Jurkat, Clone E6-1 (cell line): ENCODE measurements around the gene CAMSAP1.

Experiments used
- DNase-seq: peaks from one replicate; pipeline ENCODE4 v3.0.0-alpha.2; 2011; ENCODE audit warnings: low read depth, low spot score
- H3K4me3 ChIP-seq: 2 replicates; pipeline ENCODE4 v1.5.1; 2011; ENCODE audit warnings: mild to moderate bottlenecking, low read length, control low read depth, moderate library complexity

The CAMSAP1 gene

DNA sequence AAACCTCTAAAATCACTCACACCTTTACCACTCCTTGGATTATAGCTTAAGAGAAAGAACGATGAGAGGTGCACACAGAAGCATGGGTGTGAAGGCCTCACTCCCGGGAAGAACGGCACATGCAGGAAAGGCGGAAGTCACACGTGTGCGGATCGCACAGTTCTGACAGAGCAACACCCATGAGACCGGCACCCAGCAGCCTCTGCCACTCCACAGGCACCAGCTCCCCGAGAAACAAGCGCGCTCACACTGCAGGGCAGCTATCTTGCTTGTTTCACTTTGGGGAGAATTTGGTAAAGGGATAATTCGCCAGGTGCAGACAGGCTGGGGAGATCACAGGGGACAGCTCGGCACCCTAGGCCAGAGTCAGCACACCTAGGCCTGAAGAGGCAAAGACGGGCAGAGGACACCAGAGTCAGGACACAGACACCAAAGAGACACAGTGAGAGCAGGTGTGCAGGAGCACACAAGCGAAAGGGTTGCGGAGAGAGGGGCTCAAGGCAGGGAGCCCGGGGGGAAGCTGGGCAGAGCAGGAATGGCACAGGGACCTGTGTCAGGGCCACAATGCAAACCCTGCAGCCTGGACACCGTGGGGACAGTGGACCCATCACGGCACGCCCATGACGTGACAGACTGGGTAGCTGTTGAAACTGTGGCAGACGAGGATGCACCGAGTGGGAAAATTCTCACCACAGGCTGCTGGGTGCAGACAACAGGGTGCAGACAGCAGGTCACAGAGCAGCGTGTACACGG, 81.7 kb downstream of the CAMSAP1 start:
- no peak for DNase-seq
- no peak overlapping the region for H3K4me3 ChIP-seq

GRCh38 chr9:135823036-135823435, 84.3 kb downstream of the CAMSAP1 start:
- no peak for DNase-seq
- H3K4me3 ChIP-seq: no peak overlapping the region

GRCh38 chr9:135822374-135822755, 85.0 kb downstream of the CAMSAP1 start:
- no peak for DNase-seq
- no peak overlapping the region for H3K4me3 ChIP-seq

- H3K4me3 ChIP-seq: no peak overlapping the region
- no peak for DNase-seq
Observed at GRCh38 chr9:135821733-135822373, 85.5 kb downstream of the CAMSAP1 start.

GRCh38 chr9:135821116-135821515, 86.2 kb downstream of the CAMSAP1 start:
- no peak for DNase-seq
- H3K4me3 ChIP-seq: no peak overlapping the region

DNA sequence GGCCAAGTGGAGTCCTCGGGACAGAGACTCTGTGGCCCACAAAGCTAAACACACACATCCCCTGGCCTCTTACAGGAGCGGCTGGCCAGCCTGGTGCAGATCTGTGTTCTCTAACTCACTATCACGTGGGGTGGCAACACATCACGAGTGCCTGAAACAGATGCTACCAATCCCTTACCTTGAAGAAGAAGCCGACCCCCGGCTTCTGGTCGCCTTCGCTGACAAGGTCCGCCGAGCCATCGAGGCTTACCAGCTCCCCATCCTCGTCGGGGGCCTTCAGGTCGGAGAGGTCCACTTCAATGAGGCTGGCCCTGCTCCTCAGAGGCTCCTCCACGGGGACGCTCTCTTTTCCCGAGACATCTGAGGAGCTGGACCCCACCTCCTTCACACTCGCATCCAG, 86.7 kb downstream of the CAMSAP1 start:
- no peak overlapping the region for H3K4me3 ChIP-seq
- DNase-seq: no peak

GRCh38 chr9:135819905-135820304, 87.4 kb downstream of the CAMSAP1 start:
- no peak for DNase-seq
- no peak overlapping the region for H3K4me3 ChIP-seq

DNA sequence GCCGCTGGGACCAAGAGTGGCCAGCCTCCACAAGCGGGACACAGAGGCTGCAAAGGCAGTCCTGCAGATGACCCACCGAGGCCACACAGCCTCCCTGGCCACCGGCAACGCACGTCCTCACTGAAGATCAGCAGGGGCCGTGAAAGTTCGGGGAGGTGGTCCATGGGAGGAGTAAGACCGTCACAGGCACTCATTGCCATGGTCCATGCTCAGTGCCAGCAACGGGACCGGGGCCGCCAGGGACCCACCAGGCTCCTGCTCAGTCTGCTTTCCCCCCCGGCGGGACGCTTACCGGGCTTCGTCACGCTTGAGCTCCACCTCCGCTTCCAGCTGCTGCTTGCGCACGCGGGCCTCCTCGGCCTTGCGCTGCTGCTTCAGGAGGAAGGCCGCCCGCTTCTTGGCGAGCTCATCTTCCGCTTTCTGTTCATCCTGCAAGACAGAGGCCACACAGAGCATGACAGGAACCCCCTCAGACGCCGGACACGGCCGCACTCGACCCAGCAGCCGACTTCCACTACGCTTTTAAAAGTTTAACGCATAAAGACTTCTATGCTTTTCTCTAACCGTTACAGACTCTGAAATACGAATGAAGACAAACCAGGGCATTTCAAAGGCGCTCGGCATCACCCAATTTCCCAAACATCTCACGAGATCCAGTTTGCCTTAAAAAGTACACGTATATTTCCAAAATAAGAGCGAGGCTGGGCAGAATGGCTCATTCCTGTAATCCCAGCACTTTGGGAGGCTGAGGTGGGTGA, 88.4 kb downstream of the CAMSAP1 start:
- no peak for DNase-seq
- no peak overlapping the region for H3K4me3 ChIP-seq

GRCh38 chr9:135817951-135818717, 89.2 kb downstream of the CAMSAP1 start:
- DNase-seq: no peak
- H3K4me3 ChIP-seq: no peak overlapping the region

GRCh38 chr9:135816651-135816970, 90.7 kb downstream of the CAMSAP1 start:
- H3K4me3 ChIP-seq: no peak overlapping the region
- no peak for DNase-seq

DNA sequence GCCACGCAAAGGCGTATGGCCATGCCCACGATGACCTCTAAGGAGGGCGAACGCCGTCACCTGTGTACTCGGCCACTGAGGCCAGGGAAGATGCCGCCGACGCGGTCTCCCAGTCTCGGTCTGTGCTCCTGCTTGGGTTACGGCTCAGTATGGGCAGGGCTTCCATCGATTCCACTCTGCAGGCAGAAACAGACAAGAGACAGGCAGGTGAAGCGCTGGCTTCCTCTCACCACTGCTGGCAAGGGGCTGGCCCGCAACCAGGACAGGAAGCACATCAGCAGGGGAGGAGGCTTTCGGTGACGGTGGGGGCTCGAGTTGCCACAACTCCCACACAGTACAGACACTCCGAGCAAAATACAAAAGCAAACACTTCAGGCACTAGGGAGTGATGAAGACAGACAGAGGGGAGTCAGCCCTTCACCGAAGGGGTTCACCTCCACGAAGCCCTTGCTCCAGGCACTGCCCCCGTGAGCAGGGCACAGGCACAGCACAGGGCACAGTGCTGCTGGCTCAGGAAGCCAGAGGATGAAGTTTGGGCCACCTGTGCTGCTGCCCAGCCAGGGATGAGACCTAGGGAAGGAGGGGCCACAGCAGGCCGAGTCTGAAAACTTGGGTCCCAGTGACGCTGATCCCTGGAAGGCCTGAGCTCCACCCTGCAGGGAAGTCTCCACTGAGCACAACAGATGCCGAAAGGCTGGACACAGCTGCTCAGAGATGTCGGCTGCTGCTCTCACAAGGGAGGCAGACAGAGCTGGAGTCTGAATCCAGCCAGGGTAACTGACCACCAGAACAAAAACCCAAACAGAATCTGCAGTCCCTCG, 91.3 kb downstream of the CAMSAP1 start:
- no peak for DNase-seq
- no peak overlapping the region for H3K4me3 ChIP-seq

DNA sequence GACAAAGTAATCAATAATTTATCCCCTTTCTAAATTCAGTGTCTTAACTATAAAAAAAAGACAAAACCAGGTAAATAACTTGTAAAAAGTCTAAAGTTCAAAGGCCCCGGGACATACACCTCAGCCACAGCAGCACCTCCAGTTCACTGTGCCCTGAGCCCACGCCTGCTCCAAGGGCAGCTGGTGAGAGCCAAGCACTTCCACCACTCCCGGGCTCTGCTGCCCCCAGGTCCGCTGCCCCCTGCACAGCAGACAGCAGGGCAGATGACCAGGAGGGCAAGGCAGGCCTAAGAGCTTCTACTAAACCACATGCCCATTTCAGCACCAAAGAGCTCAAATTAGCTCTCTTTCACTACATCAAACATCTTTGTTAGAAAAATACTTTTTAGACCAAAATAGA, 91.9 kb downstream of the CAMSAP1 start:
- DNase-seq: no peak
- H3K4me3 ChIP-seq: no peak overlapping the region

DNA sequence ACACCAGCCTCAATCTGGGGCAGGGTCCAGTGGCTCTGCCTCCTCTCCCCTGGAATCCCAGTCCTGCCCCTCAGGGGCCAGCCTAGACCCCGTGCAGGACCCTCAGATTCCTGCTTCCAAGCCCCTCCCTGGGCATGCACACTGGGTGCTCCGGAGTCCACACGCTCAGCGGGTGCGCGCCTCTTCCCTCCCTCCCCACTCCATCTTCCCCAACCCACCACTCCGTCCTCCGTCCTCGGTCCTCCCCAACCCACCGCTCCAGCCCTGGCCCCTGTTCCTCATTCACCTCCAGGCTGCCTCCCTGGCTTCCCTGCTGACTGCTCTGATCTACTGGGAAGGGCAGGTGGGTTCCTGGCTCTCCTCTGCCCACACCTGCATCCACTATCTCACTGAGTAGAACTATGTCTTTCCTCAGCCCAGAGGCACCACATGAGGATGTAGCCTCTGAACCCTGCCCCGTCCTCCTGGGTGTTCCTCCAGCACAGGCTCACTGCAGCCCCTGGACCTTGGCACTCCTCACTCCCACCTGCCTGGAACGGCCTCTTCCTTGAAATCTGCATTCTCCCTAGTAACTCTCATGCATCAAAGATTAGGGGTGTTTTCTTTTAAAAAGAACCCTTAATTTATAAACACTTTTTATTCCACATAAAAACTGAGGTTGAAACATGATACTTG, 92.8 kb downstream of the CAMSAP1 start:
- no peak overlapping the region for H3K4me3 ChIP-seq
- DNase-seq: no peak

GRCh38 chr9:135813671-135814290, 93.6 kb downstream of the CAMSAP1 start:
- no peak for DNase-seq
- H3K4me3 ChIP-seq: no peak overlapping the region

GRCh38 chr9:135812961-135813360, 94.4 kb downstream of the CAMSAP1 start:
- no peak for DNase-seq
- no peak overlapping the region for H3K4me3 ChIP-seq

DNA sequence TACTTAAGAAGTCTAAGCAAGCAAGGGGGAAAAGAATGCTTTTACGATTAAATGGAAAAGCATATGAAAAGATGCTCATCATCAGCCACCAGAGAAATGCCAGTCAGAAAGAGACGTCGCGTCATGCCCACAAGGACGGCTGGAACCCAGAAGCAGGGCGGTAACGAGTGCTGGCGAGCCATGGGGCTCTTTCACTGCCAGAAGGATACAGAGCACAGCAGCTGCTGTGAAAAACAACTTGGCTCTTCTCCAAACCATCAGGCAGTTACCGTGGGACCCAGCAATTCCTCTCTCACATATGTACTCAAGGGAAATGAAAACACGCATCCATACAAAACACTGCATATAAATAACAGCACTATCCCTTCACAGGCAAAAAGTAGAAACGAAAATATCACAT, 95.5 kb downstream of the CAMSAP1 start:
- no peak for DNase-seq
- no peak overlapping the region for H3K4me3 ChIP-seq

DNA sequence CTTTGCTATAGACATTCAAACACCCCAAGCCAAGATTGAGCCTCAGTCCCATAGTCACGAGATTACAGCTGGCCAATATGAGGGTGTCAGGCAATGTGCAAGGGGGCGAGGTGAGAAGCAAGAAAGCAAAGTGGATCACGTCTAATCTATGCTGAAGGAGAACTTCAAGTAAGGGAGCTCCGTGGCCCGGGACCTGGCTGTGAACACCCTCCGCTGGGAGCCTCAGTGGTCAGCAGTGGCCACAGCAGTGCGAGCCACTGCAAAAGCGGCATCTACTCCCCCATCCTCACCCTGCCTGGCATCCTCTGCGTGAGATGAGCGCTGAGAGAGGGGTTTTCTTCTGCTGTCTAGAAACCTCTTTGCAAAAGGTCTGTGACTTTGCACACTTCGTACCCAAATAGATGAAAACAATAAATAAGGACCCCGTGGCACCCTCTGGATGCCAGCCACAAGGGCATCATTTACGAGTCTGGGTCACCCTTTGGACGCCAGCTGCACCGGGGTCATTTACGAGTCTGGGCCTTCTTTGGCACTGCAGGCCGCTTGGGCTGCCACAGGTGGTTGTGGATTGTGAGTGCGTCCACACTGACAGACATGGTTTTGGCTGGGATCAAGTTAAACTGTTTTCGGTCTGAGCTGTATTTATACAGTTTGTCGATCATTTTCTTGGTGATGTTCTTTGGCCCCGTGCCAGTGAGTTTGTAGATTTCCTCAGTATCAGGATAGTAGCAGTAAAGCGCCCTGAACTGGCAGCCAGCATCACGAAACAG, 96.4 kb downstream of the CAMSAP1 start:
- H3K4me3 ChIP-seq: no peak overlapping the region
- DNase-seq: no peak
